Measurements from ENCODE around the gene MMP24.

- no peak for TF ChIP-seq CHD2 (IDR thresholded peaks at IDR 0.05; ENCODE audit: low read length, partially characterized antibody)
- no peak for TF ChIP-seq REST (IDR thresholded peaks at IDR 0.05; ENCODE audit: low read depth, low read length)
- no peak for TF ChIP-seq EP300 (IDR thresholded peaks at IDR 0.05; ENCODE audit: borderline replicate concordance in 1 of 2, low read depth in 1 of 2, low read length in 1 of 2)
- no peak for TF ChIP-seq ELF1 (IDR thresholded peaks at IDR 0.05)
- no peak for TF ChIP-seq CTCF (IDR thresholded peaks at IDR 0.05)
- no peak for TF ChIP-seq GABPA (IDR thresholded peaks at IDR 0.05; ENCODE audit: low read depth)
- no peak for TF ChIP-seq RAD21 (IDR thresholded peaks at IDR 0.05; ENCODE audit: low read length)
- TF ChIP-seq JUND (IDR thresholded peaks at IDR 0.05): no peak
- TF ChIP-seq, protein P1, sequence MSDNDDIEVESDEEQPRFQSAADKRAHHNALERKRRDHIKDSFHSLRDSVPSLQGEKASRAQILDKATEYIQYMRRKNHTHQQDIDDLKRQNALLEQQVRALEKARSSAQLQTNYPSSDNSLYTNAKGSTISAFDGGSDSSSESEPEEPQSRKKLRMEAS (IDR thresholded peaks at IDR 0.05; ENCODE audit: low read depth): no peak
Measured at GRCh38 chr20:35199740-35200139, 26.8 kb upstream of the MMP24 start.

All from SK-N-SH (cell line).